HG03521 (cell line): ENCODE results near the gene PELI2.

ENCODE experiments used
- ATAC-seq: cut with Tn5 transposase; IDR thresholded peaks from one replicate; pipeline ENCODE4 v1.9.1; 2021; ENCODE audit warnings: mild to moderate bottlenecking, moderate library complexity; ENCODE audit not compliant: unreplicated experiment

The PELI2 gene

GRCh38 chr14:56170877-56171422 lies 52.7 kb downstream of the PELI2 start:
- ATAC-seq = no peak

GRCh38 chr14:56172074-56172473 lies 53.9 kb downstream of the PELI2 start:
- ATAC-seq = no peak

- no peak for ATAC-seq
Measured at GRCh38 chr14:56172571-56172971, 54.4 kb downstream of the PELI2 start.

- ATAC-seq = no peak
Measured at GRCh38 chr14:56173365-56173922, 55.2 kb downstream of the PELI2 start.

- ATAC-seq = no peak
Measured at GRCh38 chr14:56175773-56176172, 57.6 kb downstream of the PELI2 start.

- no peak for ATAC-seq
Measured at GRCh38 chr14:56176530-56176929, 58.3 kb downstream of the PELI2 start.

- ATAC-seq = no peak
Measured at GRCh38 chr14:56177036-56177435, 58.8 kb downstream of the PELI2 start.

GRCh38 chr14:56180754-56181542 lies 62.7 kb downstream of the PELI2 start:
- no peak for ATAC-seq

- no peak for ATAC-seq
Measured at GRCh38 chr14:56181681-56182085, 63.5 kb downstream of the PELI2 start.

GRCh38 chr14:56182410-56182809 lies 64.2 kb downstream of the PELI2 start:
- no peak for ATAC-seq

GRCh38 chr14:56183631-56184157 lies 65.5 kb downstream of the PELI2 start:
- no peak for ATAC-seq

- ATAC-seq = no peak
Measured at GRCh38 chr14:56185992-56186391, 67.8 kb downstream of the PELI2 start.

GRCh38 chr14:56187736-56188135 lies 69.5 kb downstream of the PELI2 start:
- ATAC-seq = no peak

- no peak for ATAC-seq
Measured at GRCh38 chr14:56189307-56189706, 71.1 kb downstream of the PELI2 start.

- no peak for ATAC-seq
Measured at GRCh38 chr14:56193347-56193746, 75.1 kb downstream of the PELI2 start.

- ATAC-seq = no peak
Measured at GRCh38 chr14:56194042-56194441, 75.8 kb downstream of the PELI2 start.

GRCh38 chr14:56195223-56195622 lies 77.0 kb downstream of the PELI2 start:
- no peak for ATAC-seq

- ATAC-seq = peak; percentile 41
Measured at GRCh38 chr14:56195704-56196103, 77.5 kb downstream of the PELI2 start.

GRCh38 chr14:56196274-56196673 lies 78.1 kb downstream of the PELI2 start:
- ATAC-seq = no peak

- no peak for ATAC-seq
Measured at GRCh38 chr14:56197150-56197549, 78.9 kb downstream of the PELI2 start.

GRCh38 chr14:56198438-56198837 lies 80.2 kb downstream of the PELI2 start:
- ATAC-seq = no peak
